HepG2 (cell line): ENCODE measurements around the gene RAB1B. TPM values are rescaled to one million over a fixed set of nuclear protein-coding genes. Genes with fewer than 3 reads are reported as not detected.

Experiments
- ETV5 ChIP-seq: IDR thresholded peaks from 2 replicates; pipeline ENCODE4 v1.6.1; 2018; ENCODE audit warnings: missing biosample characterization, missing genetic modification reagents, inconsistent platforms, borderline replicate concordance
- HCFC1 ChIP-seq: fragments of 150-350 bp; IDR thresholded peaks from 2 replicates; pipeline ENCODE4 v1.6.1; 2014; ENCODE audit warnings: low read depth, low read length
- HMGXB3 ChIP-seq: sonication (generic); formaldehyde crosslinking; IDR thresholded peaks from 2 replicates; pipeline ENCODE4 v1.4.0; 2020; ENCODE audit warnings: missing genetic modification reagents, borderline replicate concordance
- KMT2B ChIP-seq: IDR thresholded peaks from 2 replicates; pipeline ENCODE4 v1.6.1; 2016; ENCODE audit warnings: missing genetic modification reagents, missing compliant biosample characterization
- MEIS2 ChIP-seq: sonication (generic); formaldehyde crosslinking; IDR thresholded peaks from 2 replicates; pipeline ENCODE4 v1.9.0; 2021; ENCODE audit warnings: mild to moderate bottlenecking, missing genetic modification reagents
- NONO ChIP-seq, 2 experiments: fragments of 450-650 bp in 1 of 2; sonication (generic) in 1 of 2; formaldehyde crosslinking in 1 of 2; IDR thresholded peaks in 1 of 2; conservative IDR thresholded peaks in 1 of 2; 2 replicates each; pipeline versions ENCODE4 v1.6.1 to v1.8.0; 2017 to 2022; ENCODE audit warnings: mild to moderate bottlenecking in 1 of 2, missing genetic modification reagents in 1 of 2, moderate library complexity in 1 of 2
- PHF5A ChIP-seq: IDR thresholded peaks from one replicate; pipeline ENCODE4 v1.6.1; 2018; ENCODE audit warnings: low read depth, missing genetic modification reagents; ENCODE audit not compliant: unreplicated experiment
- RAD51 ChIP-seq: fragments of 450-650 bp; IDR thresholded peaks from 2 replicates; pipeline ENCODE4 v1.6.1; 2016; ENCODE audit warnings: borderline replicate concordance
- RXRB ChIP-seq: IDR thresholded peaks from 2 replicates; pipeline ENCODE4 v1.6.1; 2016; ENCODE audit warnings: borderline replicate concordance, missing genetic modification reagents, missing compliant biosample characterization
- SAP130 ChIP-seq: IDR thresholded peaks from 2 replicates; pipeline ENCODE4 v1.6.1; 2016; ENCODE audit warnings: low read depth
- SP2 ChIP-seq: sonication (generic); formaldehyde crosslinking; IDR thresholded peaks from 2 replicates; pipeline ENCODE4 v1.5.1; 2020; ENCODE audit warnings: mild to moderate bottlenecking, missing genetic modification reagents
- TEF ChIP-seq: sonication (generic); formaldehyde crosslinking; IDR thresholded peaks from 2 replicates; pipeline ENCODE4 v1.5.0; 2020; ENCODE audit warnings: missing genetic modification reagents
- TFE3 ChIP-seq: IDR thresholded peaks from 2 replicates; pipeline ENCODE4 v1.6.1; 2016
- TIGD3 ChIP-seq: sonication (generic); formaldehyde crosslinking; IDR thresholded peaks from 2 replicates; pipeline ENCODE4 v1.5.1; 2020; ENCODE audit warnings: mild to moderate bottlenecking, missing genetic modification reagents, borderline replicate concordance
- YEATS4 ChIP-seq: sonication (generic); formaldehyde crosslinking; IDR thresholded peaks from 2 replicates; pipeline ENCODE4 v1.4.0; 2020; ENCODE audit warnings: missing genetic modification reagents, borderline replicate concordance
- ZNF362 ChIP-seq: sonication (generic); formaldehyde crosslinking; IDR thresholded peaks from 2 replicates; pipeline ENCODE4 v1.4.0; 2020; ENCODE audit warnings: missing genetic modification reagents, mild to moderate bottlenecking, borderline replicate concordance
- ZNF652 ChIP-seq: IDR thresholded peaks from 2 replicates; pipeline ENCODE4 v1.6.1; 2016; ENCODE audit warnings: low read depth, borderline replicate concordance
- ZNF850 ChIP-seq: sonication (generic); formaldehyde crosslinking; conservative IDR thresholded peaks from 2 replicates; pipeline ENCODE4 v1.9.0; 2021; ENCODE audit warnings: mild to moderate bottlenecking, missing genetic modification reagents
- polyA plus RNA-seq, 8 experiments: library from polyadenylated mRNA; depleted of rRNA in 3 of 8; stranded (reverse) in 7 of 8; unstranded in 1 of 8; fragments of >200 nt; fragmentation: Illumina TruSeq in 4 of 8; extraction: Trizol in 4 of 8; gene quantifications; 2 replicates each; pipeline versions ENCODE4 v1.2.1 to v1.2.3, GENCODE V29; 2011 to 2016; ENCODE audit warnings: low read depth in 4 of 8, missing spikeins in 1 of 8, mixed read lengths in 1 of 8; ENCODE audit not compliant: insufficient read depth in 1 of 8
- total RNA-seq, 5 experiments: library from RNA; depleted of rRNA; stranded (reverse); fragments of >200 nt; fragmentation: Illumina TruSeq; extraction: Trizol; gene quantifications; 2 replicates each; pipeline ENCODE4 v1.2.3, GENCODE V29; 2016; ENCODE audit warnings: low read depth in 1 of 5

Gene RAB1B
- total and polyA plus RNA-seq, 2 of the 13 experiments (the other 11 are each of a cell fraction or from before 2014, with no cell fraction given), result 77.9 to 87.9 TPM

- TF ChIP-seq TIGD3 (CRISPR knock-in tag) (no peak), YEATS4 (CRISPR knock-in tag) (peak; percentile 41; the same call in 1 of the 2 replicates), ZNF850 (CRISPR knock-in tag) (no peak), RAD51 (peak; percentile 60; the same call in 1 of the 2 replicates), TEF (CRISPR knock-in tag) (no peak), ZNF652 (CRISPR knock-in tag) (0 out of 2 replicates have a peak, but pooled peaks have one; percentile 49), ETV5 (CRISPR knock-in tag) (peak; percentile 60; the same call in 1 of the 2 replicates), TFE3 (peak; percentile 93), HCFC1 (peak; percentile 43), KMT2B (CRISPR knock-in tag) (peak; percentile 64; the same call in 1 of the 2 replicates), RXRB (CRISPR knock-in tag) (peak; percentile 61; the same call in 1 of the 2 replicates), MEIS2 (CRISPR knock-in tag) (0 out of 2 replicates have a peak, but pooled peaks have one; percentile 46), PHF5A (CRISPR knock-in tag) (peak; percentile 89), SAP130 (CRISPR knock-in tag) (peak; percentile 85), ZNF362 (CRISPR knock-in tag) (no peak; the same call in 1 of the 2 replicates), HMGXB3 (CRISPR knock-in tag) (peak; percentile 73; the same call in 1 of the 2 replicates), NONO (IDR thresholded peaks at IDR 0.05) (no peak), NONO (CRISPR knock-in tag; conservative IDR thresholded peaks at IDR 0.05) (peak; percentile 62; the same call in 1 of the 2 replicates), SP2 (CRISPR knock-in tag) (no peak)
Measured at GRCh38 chr11:66222358-66223149, 45.9 kb upstream of the RAB1B start (continued).
